ENCODE measurements around the gene ARHGAP9.

DNA sequence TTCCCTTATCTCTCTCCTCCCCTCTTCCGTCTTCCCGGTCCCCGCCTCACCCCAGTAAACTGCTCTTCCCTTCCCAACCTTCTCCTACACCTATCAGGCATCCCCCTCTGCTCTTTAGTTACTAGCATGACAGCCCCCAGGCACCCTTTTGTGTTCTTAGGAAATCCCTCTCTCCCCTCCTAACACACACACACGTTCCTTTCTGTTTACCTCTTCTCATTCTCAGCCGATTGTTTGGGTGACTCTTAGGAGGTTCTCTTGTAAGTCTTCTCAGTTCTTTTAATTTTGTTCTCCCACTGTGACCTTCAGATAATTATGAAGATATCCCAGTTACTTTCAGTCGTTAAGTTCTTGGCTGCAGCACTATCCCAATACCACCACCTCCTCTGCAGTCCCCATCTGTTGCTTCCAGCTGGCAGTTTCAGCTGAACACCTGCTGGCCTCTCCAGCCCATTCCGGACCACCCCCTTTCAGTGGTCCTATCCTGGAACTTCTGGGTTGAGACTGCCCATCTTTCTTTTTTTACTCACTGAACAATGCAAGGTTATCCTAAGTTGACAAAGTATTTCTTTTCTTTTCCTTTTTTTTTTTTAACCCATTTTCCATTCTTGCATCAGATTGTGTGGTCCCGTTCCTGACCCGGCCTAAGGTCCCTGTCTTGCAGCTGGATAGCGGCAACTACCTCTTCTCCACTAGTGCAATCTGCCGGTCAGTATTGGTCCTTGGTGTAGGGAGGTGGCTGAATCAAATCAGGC, 8.9 kb upstream of the ARHGAP9 start:
- TF ChIP-seq, protein P1, sequence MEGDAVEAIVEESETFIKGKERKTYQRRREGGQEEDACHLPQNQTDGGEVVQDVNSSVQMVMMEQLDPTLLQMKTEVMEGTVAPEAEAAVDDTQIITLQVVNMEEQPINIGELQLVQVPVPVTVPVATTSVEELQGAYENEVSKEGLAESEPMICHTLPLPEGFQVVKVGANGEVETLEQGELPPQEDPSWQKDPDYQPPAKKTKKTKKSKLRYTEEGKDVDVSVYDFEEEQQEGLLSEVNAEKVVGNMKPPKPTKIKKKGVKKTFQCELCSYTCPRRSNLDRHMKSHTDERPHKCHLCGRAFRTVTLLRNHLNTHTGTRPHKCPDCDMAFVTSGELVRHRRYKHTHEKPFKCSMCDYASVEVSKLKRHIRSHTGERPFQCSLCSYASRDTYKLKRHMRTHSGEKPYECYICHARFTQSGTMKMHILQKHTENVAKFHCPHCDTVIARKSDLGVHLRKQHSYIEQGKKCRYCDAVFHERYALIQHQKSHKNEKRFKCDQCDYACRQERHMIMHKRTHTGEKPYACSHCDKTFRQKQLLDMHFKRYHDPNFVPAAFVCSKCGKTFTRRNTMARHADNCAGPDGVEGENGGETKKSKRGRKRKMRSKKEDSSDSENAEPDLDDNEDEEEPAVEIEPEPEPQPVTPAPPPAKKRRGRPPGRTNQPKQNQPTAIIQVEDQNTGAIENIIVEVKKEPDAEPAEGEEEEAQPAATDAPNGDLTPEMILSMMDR (IDR thresholded peaks at IDR 0.05) = no peak
- no peak for TF ChIP-seq POLR2A (IDR thresholded peaks at IDR 0.05)
